ENCODE data around the gene NEU4.

- TF ChIP-seq, protein P1, sequence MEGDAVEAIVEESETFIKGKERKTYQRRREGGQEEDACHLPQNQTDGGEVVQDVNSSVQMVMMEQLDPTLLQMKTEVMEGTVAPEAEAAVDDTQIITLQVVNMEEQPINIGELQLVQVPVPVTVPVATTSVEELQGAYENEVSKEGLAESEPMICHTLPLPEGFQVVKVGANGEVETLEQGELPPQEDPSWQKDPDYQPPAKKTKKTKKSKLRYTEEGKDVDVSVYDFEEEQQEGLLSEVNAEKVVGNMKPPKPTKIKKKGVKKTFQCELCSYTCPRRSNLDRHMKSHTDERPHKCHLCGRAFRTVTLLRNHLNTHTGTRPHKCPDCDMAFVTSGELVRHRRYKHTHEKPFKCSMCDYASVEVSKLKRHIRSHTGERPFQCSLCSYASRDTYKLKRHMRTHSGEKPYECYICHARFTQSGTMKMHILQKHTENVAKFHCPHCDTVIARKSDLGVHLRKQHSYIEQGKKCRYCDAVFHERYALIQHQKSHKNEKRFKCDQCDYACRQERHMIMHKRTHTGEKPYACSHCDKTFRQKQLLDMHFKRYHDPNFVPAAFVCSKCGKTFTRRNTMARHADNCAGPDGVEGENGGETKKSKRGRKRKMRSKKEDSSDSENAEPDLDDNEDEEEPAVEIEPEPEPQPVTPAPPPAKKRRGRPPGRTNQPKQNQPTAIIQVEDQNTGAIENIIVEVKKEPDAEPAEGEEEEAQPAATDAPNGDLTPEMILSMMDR (IDR thresholded peaks at IDR 0.05; ENCODE audit: low read length), result no peak
- TF ChIP-seq EZH2 (IDR thresholded peaks at IDR 0.05; ENCODE audit: borderline replicate concordance, low read length), result no peak
Measured at GRCh38 chr2:241833101-241833663, 24.2 kb downstream of the NEU4 start.

All from OCI-LY1 (cell line).